Measurements from ENCODE around the gene GDPD5. TPM values are rescaled to one million over a fixed set of nuclear protein-coding genes. Genes with fewer than 3 reads are reported as not detected.

The GDPD5 gene
- total RNA-seq, 2 experiments from 2014 or later = 13.5 to 57.3 TPM

DNA sequence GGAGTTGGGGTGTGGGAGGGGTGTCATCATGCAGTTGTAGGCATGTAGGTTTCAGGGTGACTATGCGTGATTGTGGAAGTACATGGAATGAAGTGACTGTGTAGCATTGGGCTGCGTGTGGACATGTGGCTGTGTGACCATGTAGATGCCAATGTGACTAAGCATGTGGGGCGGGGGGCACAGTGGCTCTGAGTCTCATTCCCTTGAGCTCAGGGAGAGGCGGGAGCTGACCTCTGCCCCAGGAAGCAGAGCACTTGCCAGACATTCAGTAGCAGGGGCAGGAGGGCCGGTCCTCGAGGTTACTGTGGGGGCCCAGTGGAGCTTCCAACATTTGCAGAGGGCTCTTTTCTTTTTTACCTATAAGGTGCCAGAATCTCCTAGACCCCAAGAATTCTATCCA lies 92.3 kb downstream of the GDPD5 start:
- Histone ChIP-seq H3K4me3 (ENCODE audit: low read depth, low read length, poor library complexity, severe bottlenecking) (no peak overlapping the region), H4K20me1 (ENCODE audit: insufficient read depth, low read length) (no peaks in the 10 kb centered on the region), H3K9me2 (ENCODE audit: insufficient read depth, low read length) (no peaks in the 10 kb centered on the region), H2AFZ (ENCODE audit: low read length) (no peak overlapping the region), H3K36me3 (ENCODE audit: insufficient read depth, low read length) (no peaks in the 10 kb centered on the region), H3K4me2 (ENCODE audit: low read length) (no peak overlapping the region), H3K79me2 (ENCODE audit: insufficient read depth, low read depth, low read length) (no peaks in the 10 kb centered on the region), H3K4me1 (ENCODE audit: insufficient read depth, low read length, poor library complexity, severe bottlenecking) (no peaks in the 10 kb centered on the region), H3K27ac (ENCODE audit: low read depth, low read length, poor library complexity, severe bottlenecking) (no peak overlapping the region), H3K9me3 (ENCODE audit: low read length) (no peaks in the 10 kb centered on the region)
- intact Hi-C loops (cut with micrococcal nuclease; ENCODE audit: unreplicated experiment) = no loop called here
- ChIA-PET POLR2A (no interaction called here), CTCF (ENCODE audit: unreplicated experiment) (no interaction called here)
- BruUV-seq (replicated peaks) = no TSS peak
- TF ChIP-seq EZH2phosphoT487 (IDR thresholded peaks at IDR 0.05; ENCODE audit: borderline replicate concordance, low read depth, low read length) = no peak
- TF ChIP-seq, protein P1, sequence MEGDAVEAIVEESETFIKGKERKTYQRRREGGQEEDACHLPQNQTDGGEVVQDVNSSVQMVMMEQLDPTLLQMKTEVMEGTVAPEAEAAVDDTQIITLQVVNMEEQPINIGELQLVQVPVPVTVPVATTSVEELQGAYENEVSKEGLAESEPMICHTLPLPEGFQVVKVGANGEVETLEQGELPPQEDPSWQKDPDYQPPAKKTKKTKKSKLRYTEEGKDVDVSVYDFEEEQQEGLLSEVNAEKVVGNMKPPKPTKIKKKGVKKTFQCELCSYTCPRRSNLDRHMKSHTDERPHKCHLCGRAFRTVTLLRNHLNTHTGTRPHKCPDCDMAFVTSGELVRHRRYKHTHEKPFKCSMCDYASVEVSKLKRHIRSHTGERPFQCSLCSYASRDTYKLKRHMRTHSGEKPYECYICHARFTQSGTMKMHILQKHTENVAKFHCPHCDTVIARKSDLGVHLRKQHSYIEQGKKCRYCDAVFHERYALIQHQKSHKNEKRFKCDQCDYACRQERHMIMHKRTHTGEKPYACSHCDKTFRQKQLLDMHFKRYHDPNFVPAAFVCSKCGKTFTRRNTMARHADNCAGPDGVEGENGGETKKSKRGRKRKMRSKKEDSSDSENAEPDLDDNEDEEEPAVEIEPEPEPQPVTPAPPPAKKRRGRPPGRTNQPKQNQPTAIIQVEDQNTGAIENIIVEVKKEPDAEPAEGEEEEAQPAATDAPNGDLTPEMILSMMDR (conservative IDR thresholded peaks at IDR 0.05; ENCODE audit: low read length) = no peak
- DNase-seq (ENCODE audit: low spot score) = no peak

DNA sequence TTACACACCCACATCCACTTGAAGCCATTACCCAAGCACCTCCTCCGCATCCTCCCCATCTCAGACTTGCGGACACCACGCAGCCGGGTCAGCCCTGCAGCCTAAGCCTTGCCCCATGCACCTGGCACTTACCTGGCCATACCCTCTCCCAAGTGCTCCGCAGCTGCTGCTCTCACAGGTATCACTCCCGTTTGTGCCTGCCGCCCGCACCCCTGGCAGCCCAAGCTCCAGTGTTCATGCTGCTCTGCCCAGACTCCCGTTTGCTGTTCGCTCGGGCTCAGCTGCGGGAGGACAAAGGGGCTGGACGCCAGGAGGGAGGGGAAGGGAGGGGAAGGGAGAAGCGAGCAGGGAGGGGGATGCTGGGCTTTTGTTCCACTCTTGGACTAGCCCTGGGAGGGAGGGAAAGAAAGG lies 92.8 kb downstream of the GDPD5 start, which contains the start of gene KLHL35:
KLHL35 (minus strand) TSS at position 293 of the 411 bp plus-strand sequence. CDS start 2,574 bp downstream, outside the sequence.
- no TSS peak for BruUV-seq (replicated peaks)
- no peak within 1 kb of the TSS for H2AFZ ChIP-seq (ENCODE audit: low read length)
- no peak within 1 kb of the TSS for H3K27ac ChIP-seq (ENCODE audit: low read depth, low read length, poor library complexity, severe bottlenecking)
- no peaks in the 10 kb centered on the region for H3K79me2 ChIP-seq (ENCODE audit: insufficient read depth, low read depth, low read length)
- no peaks in the 10 kb centered on the region for H3K36me3 ChIP-seq (ENCODE audit: insufficient read depth, low read length)
- H3K4me2 ChIP-seq (ENCODE audit: low read length) = no peak within 1 kb of the TSS
- intact Hi-C loops (cut with micrococcal nuclease; ENCODE audit: unreplicated experiment) = no loop called here
- TF ChIP-seq, protein P1 (conservative IDR thresholded peaks at IDR 0.05; ENCODE audit: low read length) = no peak
- no peak for TF ChIP-seq EZH2phosphoT487 (IDR thresholded peaks at IDR 0.05; ENCODE audit: borderline replicate concordance, low read depth, low read length)
- no peaks in the 10 kb centered on the region for H4K20me1 ChIP-seq (ENCODE audit: insufficient read depth, low read length)
- POLR2A ChIA-PET = no interaction called here
- DNase-seq (ENCODE audit: low spot score) = no peak
- H3K4me3 ChIP-seq (ENCODE audit: low read depth, low read length, poor library complexity, severe bottlenecking) = no peak within 1 kb of the TSS
- no peaks in the 10 kb centered on the region for H3K9me3 ChIP-seq (ENCODE audit: low read length)
- CTCF ChIA-PET (ENCODE audit: unreplicated experiment) = no interaction called here
- H3K9me2 ChIP-seq (ENCODE audit: insufficient read depth, low read length) = no peaks in the 10 kb centered on the region
- H3K4me1 ChIP-seq (ENCODE audit: insufficient read depth, low read length, poor library complexity, severe bottlenecking) = no peaks in the 10 kb centered on the region

GRCh38 chr11:75431533-75432525 lies 93.9 kb downstream of the GDPD5 start:
- no peak overlapping the region for H3K27ac ChIP-seq (ENCODE audit: low read depth, low read length, poor library complexity, severe bottlenecking)
- TF ChIP-seq, protein P1 (conservative IDR thresholded peaks at IDR 0.05; ENCODE audit: low read length) = no peak
- no peak for TF ChIP-seq EZH2phosphoT487 (IDR thresholded peaks at IDR 0.05; ENCODE audit: borderline replicate concordance, low read depth, low read length)
- CTCF ChIA-PET (ENCODE audit: unreplicated experiment) = interaction anchor here (0.6 kb wide), 1 partner anchor 1196 kb away, joined by 3 read pairs; no protein-coding TSS in a partner anchor
- no peak for DNase-seq (ENCODE audit: low spot score)
- no peaks in the 10 kb centered on the region for H3K36me3 ChIP-seq (ENCODE audit: insufficient read depth, low read length)
- no peaks in the 10 kb centered on the region for H4K20me1 ChIP-seq (ENCODE audit: insufficient read depth, low read length)
- H3K4me1 ChIP-seq (ENCODE audit: insufficient read depth, low read length, poor library complexity, severe bottlenecking) = no peaks in the 10 kb centered on the region
- no peak overlapping the region for H2AFZ ChIP-seq (ENCODE audit: low read length)
- H3K9me3 ChIP-seq (ENCODE audit: low read length) = no peaks in the 10 kb centered on the region
- H3K4me3 ChIP-seq (ENCODE audit: low read depth, low read length, poor library complexity, severe bottlenecking) = no peak overlapping the region
- BruUV-seq (replicated peaks) = no TSS peak
- H3K9me2 ChIP-seq (ENCODE audit: insufficient read depth, low read length) = no peaks in the 10 kb centered on the region
- intact Hi-C loops (cut with micrococcal nuclease; ENCODE audit: unreplicated experiment) = no loop called here
- POLR2A ChIA-PET = interaction anchor here (1.1 kb wide), 1 partner anchor 26 kb away, joined by 3 read pairs; no protein-coding TSS in a partner anchor
- no peaks in the 10 kb centered on the region for H3K79me2 ChIP-seq (ENCODE audit: insufficient read depth, low read depth, low read length)
- H3K4me2 ChIP-seq (ENCODE audit: low read length) = no peak overlapping the region
